G401.6 (cell line): ENCODE measurements around the gene SPTBN1.

Source experiments
- FAIRE-seq: peaks from 2 replicates; lab custom pipeline; 2012; peaks lifted over from hg19 to GRCh38; lab: Jason Lieb, UNC

The SPTBN1 gene

DNA sequence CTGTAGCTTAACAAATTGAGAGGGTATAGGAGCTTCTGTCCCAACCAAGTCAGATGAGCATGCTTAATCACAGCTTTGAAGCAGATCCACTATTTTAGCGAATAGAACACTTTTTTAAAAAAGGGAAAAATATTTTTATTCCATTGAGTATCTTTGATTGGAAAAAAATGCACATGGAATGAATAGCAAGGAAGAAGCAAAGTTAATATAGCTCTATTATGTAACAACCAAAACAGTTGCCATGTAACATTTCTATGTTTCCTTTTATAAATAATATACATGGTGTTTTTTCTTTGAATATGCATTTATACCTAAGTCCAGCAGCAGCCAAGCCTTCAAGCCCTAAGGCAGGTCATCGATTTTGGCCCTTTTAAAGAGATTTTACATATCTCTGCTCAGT is 21.4 kb upstream of the SPTBN1 start:
- no peak for FAIRE-seq

DNA sequence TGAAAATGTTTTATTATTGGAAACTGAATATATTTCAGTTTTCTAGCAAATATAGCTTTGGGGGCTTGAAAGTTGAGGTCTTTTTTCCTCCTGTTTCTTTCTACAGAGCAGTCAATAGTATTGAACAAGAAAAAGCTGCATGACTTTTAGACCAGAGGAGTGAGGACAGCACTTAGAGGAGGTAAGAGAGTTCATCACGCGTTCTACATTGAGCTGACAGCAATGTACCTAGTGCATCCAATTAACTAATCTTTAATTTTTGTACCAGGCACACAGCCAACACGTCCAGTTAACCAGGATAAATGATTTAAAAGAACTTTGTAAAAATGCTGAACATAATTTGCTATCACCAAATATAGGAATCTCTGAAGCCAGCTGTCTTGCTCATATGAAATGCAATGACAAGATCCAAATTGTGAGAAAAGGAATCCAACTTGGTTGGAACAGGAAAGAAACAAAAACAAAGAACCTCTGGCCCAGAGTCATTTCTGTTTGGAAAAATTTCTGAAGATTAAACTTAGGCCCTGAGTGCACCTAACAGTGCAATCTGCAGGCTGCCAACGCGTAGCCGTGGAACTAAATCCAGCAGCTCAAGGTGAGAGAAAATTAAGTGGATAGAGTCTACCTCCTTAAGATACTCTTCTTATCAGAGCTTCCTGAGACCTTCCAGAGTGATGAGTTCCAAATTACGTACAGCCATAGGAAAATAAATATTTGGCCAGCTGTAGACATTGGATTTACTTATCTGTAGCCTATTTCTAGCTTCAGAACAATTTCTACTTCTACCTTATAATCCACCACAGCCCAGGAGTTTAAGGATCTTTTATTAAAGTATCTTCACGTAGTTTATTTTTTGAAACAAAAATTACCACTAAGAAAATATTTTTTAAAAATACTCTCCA is 20.6 kb upstream of the SPTBN1 start:
- FAIRE-seq: no peak

DNA sequence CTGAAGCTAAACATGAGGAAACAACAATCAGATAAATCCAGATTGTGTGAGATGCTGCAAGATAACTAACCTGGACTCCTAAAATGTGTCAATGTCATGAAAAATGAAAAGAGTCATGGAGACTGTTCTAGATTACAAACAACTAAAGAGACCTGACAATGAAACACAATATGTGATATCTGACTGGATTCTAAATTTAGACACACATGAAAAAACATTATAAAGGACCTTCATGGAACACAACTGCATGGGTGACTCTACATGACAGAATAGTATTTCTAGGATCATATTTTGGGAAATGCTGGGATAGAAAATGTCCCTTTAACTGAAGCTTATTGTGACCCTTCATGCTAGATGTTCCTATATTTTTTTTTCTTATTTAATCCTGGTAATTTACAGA is 18.5 kb upstream of the SPTBN1 start:
- FAIRE-seq: no peak

DNA sequence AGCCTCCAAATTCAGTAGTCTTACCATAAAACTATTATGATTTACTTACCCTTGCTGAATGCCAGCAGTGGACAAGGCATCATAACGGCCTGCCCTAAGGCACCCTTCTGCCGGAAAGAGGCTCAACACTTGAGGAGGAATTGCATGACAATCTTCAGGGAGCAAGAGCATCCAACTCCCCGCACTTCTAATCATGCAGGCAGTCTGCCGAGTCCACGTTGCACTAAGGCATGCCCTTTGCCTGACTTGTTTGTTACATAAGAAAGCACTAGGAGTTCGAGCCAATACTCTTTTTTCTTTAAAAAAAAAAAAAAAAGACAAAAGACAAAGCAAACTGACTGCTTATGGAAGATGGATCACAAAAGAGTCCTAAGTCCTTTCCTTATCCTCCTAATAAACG is 17.9 kb upstream of the SPTBN1 start:
- no peak for FAIRE-seq

DNA sequence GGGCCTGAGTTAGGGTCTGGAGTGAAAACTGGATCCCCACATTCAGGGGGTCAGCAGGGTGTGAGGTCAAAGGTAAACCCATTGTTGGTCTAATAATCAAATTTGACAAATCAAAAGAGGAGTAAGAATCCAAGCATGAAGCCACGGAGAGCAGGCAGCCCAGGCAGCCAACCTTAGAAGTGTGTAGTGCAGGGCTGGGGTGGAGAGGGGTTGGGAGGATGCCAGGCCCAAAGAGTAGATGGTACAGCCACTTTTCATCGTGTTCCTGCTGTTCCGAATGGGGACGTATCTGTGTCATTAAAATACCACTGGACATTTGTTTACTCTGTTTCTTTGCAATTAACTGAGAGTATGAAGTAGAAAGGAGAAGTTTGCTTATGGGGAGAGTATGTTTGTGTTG is 16.5 kb upstream of the SPTBN1 start:
- FAIRE-seq: no peak

DNA sequence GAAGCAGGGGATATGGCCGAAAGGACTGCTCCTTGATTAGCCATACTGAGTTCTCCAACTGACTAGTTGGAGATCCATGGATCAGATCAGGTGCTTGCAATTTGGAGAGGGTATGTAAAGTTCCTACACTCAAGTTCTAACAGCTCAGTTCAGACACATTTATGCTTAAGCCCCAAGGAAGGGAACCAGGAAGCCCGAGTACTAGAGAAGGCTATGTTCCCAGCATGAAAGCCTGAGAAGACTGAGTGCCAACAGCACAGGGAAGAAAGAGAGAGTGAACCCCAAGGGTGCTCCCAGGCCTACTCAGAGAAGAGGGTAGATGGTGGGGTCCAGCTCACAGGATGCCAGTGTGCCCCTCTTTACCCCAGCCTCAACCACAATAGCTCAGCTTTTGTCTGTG is 16.1 kb upstream of the SPTBN1 start:
- no peak for FAIRE-seq

DNA sequence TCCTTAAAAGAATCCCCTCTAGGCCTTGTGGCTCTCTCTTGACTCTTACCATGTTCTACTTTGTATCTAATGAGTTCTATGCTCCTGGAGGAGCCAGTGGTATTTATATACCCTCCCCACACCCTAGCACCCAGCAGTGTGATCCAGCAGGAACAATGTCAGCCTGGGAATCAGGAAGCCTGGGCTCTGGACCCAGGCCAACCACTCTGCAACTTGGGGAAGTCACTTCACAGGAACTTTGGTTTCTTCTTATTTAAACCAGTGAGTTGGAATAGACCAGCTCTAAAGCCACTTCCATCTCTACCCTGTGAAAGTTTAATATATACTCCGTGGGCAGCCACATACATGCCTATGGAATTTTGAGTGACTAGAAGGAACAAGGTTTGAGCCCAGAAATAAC is 11.6 kb upstream of the SPTBN1 start:
- FAIRE-seq: no peak

DNA sequence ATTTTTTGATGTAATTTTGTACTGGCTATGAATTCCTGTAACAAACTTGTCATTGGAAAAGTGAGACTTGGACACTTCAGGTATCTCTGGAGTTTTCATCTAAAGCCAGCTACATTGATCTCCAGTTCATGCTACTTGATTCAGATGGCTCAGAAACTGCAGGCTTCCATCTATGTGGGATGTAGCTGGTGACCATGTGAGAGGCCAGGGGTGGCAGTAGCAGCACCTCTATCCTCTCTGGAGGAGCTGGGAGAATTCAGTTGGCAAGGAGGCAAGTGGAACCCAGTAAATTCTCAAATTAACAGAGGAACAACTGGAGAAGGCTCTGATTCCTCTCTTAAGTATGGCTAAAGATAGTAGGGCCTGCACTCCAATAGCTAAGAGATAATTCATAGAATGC is 10.0 kb upstream of the SPTBN1 start:
- no peak for FAIRE-seq

DNA sequence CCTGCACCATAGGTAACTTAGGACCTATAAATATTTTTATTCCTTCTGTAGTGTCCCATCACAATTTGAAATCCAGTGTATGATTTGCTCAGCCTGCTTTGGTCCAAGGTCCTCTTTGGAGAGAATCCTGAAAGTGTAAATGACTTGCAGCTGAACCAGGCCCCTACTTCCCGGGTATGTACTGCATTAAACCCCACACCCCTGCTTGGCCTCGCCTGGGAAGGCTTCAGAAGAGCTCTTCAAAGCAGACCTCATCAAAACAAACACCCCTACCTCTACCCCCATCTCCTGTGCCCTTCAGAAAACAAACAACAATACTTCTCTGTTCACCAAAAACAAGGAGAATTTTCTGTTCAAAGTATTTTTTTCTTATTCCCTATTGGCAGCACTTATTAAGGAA is 9.5 kb upstream of the SPTBN1 start:
- no peak for FAIRE-seq

DNA sequence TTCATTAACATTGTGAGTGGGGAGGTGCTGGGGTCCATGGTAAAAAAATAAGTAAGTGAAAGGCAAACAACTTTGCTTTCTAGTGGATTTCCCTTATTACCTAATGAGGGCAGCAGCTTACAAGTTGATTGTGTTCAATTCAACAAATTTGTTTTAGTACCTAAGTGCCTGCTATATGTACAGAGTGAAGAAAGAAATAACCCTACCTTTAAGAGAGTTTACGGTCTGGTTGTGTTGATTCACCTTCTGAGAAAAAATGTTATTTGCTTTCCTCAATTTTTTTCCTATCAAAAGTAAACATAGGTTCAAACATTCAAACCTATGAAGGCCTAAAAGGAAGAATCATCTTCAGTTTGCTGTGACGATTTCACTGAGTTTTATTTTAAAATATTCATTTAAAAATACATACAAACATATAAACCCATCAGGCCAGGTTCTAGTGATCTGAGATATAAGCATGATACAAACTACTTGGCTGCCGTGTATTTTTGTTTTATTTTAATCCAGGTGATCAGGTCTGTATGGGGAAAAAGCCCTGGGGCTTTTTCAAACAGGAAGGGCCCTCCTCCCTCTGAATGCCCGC is 1.5 kb upstream of the SPTBN1 start:
- FAIRE-seq: peak; percentile 27

DNA sequence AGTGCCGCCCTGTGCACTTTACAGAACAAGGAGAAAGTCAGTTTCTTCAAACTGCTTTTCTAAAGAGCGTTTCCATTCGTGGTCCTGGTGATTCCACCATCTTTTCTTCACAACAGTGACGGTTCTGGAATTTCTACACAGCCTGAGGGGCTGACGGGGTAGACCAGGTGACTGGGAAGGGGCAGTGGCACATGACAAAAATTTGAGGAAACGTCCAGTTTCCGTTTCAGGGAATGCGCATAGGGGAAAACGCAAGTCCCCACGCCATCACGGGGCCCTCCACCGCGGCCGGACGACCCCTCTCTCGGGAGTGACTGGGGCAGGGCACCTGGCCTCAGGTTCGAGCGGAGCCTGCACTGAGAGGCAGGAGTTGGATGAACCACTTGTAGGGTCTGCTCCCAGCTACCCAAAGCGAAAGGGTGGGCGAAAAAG is 980 bp upstream of the SPTBN1 start:
- FAIRE-seq: no peak

DNA sequence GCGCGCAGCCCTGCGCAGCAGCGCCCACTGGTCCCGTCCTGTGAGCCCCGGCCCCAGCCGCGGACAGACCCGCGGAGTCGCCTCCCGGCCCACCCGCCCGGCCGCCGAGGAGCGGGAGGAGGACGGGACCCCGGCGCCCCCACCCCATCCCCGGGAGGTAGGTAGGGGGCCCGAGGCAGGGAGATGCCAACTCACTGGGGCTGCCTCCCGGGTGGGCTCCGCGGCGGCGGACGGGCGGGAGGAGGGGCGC is 160 bp downstream of the SPTBN1 start:
- no peak for FAIRE-seq

DNA sequence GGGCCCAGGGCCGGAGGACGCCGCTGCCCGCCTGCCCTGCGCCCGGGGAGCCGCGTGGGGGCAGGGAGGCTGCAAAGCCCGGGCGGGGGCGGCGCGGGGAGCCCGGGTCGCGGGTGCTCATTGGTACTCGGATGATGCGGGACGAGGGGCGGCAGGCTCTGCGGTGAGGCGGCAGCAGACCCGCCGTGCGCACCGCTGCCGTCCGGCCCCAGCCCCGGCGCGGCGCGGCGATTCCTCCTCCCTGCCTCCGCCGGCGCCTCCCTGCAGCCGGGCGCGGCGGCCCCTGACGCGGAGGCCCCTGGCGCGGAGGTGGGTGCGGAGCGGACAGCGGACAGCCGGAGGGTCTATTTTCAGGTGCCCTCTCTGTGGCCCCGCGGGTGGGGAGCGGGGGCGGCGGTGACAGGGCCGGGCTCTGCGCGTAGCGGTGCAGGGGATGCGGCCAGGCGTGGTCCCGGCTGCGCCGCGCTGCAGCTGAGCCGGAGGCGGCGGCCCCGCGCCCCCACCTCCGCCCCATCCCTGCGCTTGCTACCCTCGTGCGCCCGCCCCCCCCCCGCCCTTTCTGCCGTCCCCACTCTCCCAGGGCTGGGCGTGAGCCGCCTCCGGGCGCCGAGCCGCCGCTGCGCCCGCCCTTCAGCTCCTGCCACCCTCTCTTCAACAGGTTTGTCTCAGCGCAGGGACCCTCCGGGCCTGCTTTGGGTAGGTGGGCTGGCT is 640 bp downstream of the SPTBN1 start:
- no peak for FAIRE-seq

DNA sequence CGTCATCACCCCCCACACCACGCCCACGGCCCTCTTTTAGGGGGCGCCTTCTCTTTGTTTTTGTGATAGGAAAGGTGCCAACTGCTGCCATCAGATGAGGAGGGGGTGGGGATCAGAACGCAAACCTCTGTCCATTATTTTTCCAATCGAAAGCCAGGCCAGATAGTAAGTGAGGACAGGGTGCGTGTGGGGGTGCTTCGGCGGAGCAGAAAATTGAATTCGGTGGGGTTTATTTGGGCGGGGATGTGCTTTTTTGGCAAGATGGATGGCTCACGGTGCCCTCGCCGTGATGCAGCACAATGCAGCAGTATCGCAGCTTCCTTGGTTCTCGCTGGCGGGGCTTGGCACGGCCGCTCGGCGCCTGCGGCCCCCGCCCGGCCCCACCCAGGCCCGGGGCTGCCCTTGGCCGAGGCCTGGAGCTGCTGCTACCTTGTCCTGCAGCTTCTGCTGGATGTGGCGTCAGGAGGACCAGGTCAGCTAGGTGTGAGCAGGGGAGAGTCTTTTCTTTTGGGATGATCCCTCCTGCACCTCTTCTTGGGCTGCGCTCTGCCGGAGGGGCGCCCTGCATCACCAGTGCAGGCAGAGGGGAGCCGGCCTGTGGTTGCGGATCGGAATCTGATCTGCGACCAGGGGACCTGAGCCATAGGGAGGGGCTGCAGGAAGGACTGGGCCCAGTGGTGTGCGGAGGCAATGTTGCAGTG is 1.3 kb downstream of the SPTBN1 start:
- no peak for FAIRE-seq

DNA sequence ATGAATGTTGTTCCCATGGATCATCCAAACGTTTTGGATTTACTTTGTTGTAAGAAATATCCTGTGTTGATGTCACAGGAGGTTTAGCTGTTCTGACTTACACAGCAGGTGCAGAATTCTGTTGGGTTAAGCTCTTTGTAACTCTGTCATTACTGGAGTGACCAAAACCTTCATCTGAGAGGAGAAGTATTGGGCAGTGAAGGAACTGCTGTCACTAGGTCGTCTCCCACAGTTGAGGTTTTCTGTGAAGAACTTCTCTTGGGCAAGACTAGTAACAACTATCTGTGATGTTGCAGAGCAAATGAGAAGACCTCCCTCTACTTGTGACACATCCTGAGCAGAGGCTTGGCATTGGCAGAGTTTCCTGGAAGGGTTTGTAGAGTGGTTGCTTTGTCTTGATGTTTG is 2.9 kb downstream of the SPTBN1 start:
- FAIRE-seq: no peak

DNA sequence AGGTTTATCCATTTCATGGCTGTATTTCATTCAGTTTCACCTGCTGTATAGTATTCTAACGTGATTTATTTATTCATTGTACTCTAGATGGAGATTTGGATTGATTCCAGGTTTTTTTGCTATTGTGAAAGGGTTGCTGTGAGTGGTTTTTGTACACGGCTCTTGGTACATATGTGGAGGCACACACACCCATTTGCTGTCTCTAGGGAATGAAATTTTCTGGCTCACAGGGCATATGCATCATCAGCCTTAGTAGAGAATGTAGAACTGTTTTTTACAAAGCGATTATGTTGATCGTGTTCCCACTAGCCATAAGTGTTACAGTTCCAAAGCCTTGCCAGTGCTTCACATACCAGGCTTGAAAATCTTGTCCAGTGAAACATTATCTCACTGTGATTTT is 5.1 kb downstream of the SPTBN1 start:
- no peak for FAIRE-seq

DNA sequence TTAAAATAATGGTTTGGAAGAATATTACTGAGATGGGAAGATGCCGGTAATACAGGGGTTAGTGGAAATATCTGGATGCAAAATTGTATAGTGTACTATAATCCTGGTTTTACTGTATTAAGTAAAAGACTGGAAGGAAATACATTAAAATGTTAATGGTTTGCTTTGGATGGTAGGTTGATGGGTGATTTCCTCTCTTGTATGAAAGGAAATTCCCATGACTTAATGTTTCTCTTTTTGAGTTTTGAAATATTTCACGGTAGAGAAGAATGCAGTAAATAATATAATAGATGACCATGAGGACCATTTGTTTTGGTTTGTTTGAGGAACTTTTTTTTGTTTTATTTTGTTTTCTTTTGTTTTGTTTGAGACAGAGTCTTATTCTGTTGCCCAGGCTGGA is 8.2 kb downstream of the SPTBN1 start:
- FAIRE-seq: no peak

DNA sequence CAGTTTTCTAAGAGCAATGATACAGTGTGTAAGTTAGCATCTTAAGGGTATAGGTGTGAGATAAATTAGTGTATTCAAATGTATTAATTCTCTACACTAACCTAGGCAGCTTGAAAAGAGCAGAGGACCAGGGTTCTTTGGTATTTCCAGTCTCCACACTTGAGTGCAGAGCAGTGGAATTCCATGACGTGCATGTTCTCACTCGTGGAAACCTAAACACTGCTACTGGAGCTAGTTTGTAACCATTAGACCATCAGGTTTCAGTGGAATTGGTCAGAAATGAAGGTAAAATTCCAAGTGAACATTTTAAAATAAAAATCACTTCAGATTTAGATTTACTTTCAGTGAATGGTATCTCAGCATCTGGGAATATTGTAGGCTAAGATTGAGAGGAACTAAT is 9.0 kb downstream of the SPTBN1 start:
- no peak for FAIRE-seq

DNA sequence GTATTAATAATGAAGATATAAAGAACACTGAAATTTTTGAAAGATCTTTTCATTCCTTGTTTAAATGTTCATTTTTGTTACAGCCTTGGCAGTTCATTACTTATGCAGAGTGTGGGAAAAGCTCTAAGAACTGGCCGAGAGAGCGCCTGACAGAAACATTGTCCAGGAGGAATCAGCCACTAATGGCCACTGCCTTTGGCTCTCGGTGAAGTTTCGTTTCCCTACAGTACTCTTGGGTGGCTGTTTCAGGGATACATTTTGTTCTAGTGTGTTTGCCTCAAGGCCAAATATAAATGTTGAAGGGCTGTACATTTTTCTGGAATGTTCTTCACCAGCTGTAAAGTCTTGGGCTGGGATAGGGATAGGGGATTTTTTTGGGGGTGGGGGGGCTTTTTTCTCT is 10.7 kb downstream of the SPTBN1 start:
- FAIRE-seq: no peak

DNA sequence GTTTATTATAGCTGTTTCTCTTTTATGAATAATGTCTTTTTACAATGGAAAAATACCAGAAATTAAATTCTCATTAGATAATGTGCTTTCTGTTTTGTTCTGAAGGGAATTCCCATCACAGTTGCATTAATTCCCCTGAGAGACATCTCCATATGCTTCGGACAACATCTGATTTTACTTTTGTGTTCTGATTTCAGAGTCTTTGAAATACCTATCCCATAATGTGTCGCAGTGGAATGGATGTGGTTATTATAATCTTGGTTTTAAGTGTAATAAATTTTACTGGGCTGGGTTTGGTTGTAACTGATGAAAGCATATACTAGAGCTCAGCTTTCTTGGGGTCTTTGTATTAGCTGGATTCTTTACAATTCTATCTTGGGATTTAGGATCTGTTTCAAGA is 12.5 kb downstream of the SPTBN1 start:
- no peak for FAIRE-seq

DNA sequence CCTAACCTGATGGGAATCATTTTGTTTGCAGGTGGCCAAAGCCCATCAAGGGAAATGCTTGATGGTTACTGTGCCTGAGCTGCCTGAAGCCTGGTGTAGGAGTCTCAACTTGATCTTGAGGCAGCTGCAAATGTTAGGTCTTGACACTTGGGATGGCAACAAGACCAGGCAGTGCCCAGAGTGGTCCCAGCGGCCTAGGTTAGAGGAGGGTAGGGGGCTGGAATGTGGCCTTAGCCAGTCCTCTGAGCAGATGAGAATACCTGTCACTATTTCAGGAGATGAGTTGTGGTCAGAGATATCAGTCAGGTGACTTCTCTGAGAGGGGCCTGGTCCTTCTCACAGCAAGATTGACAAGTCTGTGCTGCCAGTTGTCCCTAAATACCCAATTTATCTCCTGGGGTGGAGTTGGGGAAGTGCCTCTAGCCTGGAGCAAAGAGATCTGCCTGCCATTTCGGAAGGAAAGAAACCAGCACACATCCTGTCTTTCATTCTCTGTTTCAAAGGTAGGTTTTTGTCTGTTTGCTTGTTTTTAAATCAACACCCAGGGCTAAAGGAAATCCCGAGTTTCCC is 13.4 kb downstream of the SPTBN1 start:
- no peak for FAIRE-seq

DNA sequence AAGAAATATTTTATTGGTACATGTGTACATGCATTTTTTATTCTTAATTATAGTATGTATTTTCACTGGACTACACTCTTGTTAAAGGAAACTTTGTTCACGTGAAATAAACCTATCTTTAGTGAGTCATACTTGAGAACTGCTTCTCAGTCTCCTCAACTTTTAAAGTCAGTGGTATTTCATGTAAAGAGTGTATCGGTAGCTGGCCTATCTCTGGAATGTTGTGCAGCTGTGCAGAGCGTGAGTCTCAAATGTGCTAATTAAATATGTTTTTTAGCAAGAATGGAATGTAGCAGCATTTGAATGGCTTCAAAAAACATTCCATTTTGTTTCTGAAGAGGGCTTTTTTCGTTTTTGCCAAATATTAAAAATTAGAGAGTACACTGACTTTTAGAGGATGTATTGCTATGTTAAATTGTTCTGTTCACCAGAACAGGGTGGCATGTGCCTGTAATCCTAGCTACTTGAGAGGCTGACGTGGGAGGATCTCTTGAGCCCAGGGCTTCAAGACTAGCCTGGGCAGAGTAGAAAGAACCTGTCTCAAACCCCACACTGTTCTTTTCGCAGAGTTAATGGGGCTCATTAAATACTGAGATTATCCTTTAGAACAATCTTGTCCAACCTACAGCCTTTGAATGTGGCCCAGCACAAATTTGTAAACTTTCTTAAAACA is 14.3 kb downstream of the SPTBN1 start:
- no peak for FAIRE-seq
